HG03460 (cell line): Measurements from ENCODE around the gene CELF4.

Experiments used
- ATAC-seq: cut with Tn5 transposase; IDR thresholded peaks from one replicate; pipeline ENCODE4 v1.9.1; 2021; ENCODE audit not compliant: unreplicated experiment

Gene CELF4

GRCh38 chr18:37247497-37248161 is 318.0 kb downstream of the CELF4 start:
- no peak for ATAC-seq

GRCh38 chr18:37246779-37247340 is 318.7 kb downstream of the CELF4 start:
- ATAC-seq: no peak

- ATAC-seq: no peak
Observed at GRCh38 chr18:37244618-37245017, 321.0 kb downstream of the CELF4 start.

DNA sequence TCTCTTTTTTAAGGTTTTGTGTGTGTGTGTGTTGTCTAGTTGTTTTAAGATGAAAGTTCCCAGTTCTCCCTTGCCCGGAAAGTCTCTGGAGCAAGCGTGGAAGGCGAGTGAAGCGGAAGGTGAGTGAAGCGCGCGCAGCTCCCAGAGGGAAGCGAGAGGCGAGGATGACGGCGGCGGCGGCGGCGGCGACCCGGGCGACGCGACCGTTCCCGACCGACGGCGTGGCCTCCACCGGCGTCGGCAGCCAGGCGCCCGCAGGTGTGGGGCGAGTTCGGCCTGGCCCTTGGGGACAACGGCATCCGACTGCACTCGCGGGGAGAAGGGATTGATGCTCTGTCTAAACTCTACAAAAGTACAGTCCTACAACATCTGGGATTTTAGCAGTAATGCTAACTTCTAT is 321.9 kb downstream of the CELF4 start:
- no peak for ATAC-seq

DNA sequence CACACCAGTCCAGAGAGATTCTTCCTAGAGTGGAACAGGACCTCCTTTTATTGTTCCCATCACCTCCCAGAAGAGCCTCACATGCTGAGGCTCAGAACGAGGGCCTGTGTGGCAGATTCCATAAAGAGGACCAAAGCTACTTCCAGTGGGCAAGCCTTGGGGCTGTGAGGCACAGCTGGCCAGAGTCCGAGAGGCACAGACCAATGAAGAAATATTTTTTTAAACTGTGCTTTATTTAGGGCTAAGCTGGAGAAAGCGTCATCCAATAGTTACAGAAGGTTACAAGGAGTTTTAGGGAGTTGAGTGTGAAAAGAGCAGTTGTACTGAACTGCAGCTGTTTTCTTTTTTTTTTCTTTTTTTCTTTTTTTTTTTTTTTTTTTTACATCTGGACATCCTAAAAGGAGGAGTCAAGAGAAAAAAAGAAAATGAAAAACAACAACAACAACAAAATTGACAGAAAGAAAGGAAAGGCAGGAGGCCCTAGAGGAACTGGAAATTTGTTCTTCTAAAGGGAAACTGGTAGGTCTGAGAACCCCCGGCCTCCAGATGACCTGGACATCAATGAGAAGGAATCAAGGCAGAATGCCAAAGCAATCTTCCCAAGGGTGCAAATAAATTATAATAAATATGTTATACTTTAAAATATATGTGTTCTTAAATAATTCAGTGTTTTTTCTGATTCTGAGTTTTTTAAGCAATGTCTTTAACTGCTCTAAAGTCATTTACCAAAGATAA is 322.6 kb downstream of the CELF4 start:
- ATAC-seq: no peak

DNA sequence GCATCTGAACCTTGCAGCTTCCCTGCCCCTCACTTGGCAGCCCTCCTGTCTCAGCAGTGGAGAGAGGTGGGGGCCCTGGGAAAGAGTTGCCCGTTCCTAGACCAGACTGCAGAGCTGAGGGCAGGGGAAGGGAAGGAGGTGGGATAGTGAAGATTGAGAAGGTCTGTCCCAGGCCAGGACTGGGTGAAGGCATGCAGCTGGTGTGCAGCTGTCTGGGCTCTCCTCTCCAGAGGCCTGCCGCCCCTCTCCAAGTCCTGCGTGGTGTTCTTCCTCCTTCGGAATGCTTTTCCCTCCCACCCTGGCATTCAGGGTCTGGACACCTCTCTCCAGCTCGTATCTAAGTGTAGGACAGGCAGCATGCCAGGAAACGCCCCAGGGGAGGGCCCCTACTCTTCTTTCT is 323.5 kb downstream of the CELF4 start:
- ATAC-seq: no peak

GRCh38 chr18:37238282-37239108 is 327.1 kb downstream of the CELF4 start:
- ATAC-seq: no peak

DNA sequence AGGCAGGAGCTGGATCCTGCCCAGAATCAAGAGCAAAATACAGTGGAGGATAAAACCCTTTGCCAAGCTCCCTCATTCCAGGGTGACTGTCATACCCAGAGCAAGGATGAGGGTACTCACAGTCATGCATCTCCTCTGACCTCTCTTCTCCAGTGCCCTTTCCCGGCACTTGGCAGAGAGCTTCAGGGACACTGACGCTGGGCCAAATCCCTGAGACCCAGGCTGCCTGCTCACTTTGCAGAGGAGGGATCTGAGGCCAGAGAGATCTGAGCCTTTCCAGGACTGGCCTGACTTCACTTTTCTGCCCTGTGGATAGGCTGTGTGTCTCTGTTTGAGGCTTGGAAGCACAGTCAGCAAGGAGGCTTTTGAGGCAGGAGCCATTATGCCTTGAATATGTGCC is 330.0 kb downstream of the CELF4 start:
- ATAC-seq: no peak

DNA sequence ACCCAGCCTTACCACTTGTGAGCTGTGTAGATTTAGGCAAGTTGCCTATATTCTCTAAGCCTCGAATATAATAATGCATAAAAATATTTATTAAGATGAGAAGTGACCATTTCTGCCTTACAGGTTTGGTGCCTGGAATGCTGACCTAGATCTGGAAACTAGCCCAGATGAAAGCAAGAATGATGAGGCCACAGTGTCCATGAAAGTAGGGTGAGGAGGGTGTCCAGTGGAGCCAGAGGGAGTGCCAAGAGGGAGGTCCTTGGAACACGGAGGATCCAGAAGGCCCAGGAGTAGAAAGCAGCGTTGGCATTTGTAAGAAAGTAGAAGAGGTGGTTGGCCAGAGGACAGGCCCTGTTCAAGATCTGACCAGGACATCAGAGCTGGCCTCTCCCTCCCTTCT is 334.3 kb downstream of the CELF4 start:
- no peak for ATAC-seq

GRCh38 chr18:37230768-37231167 is 334.8 kb downstream of the CELF4 start:
- no peak for ATAC-seq

GRCh38 chr18:37225279-37225678 is 340.3 kb downstream of the CELF4 start:
- no peak for ATAC-seq

- no peak for ATAC-seq
Observed at GRCh38 chr18:37222999-37223378, 342.6 kb downstream of the CELF4 start.

DNA sequence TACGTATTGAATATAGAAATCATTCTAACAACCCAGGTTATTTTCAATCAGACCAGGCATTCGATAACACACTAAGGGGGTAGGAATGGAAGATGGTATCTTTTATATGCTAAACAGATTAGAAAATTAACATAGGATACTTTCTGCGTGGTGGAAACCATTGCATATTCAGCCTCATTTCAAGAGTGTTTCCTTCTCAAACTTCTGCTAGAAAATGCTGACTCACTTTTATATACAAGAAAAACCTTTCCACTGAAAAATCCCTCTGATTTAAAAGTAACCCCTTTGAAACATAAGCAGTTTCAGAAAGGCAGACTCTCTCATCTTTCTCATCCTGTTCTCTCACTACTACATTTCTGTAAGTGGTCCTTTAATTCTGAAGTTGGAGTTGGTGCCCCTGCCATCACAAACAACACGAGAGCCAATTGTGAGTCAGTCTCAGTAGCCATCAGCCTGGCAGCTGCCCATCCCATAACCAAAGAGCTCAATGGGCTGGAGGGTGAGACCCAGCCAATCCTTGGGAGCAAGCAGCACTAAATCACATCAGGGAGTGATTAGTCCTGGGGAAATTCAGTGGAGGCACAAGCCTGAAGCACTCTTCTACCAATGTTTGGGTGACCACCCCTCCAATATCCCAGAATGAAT is 343.1 kb downstream of the CELF4 start:
- ATAC-seq: no peak

GRCh38 chr18:37219257-37219656 is 346.3 kb downstream of the CELF4 start:
- ATAC-seq: no peak

DNA sequence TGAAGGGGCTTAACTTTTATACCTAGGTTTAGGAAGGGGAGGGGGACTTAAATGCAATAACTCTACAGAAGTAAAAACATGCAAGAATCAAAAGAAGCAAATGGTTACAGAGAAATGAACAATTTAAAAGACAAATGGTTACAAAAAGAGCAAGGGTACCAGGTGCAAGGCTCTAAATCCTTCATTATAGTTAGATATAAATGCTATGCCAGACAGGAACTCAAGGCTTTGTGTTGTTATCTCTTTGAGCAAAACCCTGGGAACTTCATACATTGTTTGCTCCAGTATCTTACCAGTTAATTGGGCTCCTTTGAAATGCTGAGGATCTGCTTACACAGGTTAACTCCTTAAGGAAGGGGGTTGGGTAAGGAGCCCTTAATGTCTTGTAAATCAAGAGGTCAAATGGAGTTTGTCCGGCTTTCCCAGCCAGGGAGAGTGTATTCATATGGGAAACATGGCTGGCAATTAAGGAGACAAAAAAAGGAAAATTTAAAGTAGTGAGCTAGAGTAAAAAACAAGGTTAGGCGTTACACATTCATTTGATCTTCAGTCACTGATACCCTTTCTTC is 347.5 kb downstream of the CELF4 start:
- ATAC-seq: no peak

- ATAC-seq: no peak
Observed at GRCh38 chr18:37210781-37211180, 354.8 kb downstream of the CELF4 start.

DNA sequence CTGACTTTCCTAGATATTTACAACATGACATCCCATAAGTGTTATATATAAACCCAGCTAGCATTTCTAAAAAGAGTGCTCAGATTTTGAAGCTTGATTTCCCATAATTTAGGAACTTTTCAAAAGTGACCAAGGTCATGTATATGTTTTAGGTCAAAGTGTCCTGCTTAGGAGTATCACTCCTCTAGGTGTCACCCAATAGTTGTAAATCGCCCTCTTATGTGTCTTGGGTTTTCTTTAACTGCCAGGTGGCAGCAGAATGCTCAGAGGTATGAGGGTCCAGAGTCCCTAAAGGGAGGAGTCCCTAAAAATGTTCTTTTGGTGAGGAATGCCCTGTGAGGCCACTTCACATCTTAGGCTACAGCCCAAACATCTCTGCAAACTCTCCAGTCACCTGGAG is 358.3 kb downstream of the CELF4 start:
- no peak for ATAC-seq

DNA sequence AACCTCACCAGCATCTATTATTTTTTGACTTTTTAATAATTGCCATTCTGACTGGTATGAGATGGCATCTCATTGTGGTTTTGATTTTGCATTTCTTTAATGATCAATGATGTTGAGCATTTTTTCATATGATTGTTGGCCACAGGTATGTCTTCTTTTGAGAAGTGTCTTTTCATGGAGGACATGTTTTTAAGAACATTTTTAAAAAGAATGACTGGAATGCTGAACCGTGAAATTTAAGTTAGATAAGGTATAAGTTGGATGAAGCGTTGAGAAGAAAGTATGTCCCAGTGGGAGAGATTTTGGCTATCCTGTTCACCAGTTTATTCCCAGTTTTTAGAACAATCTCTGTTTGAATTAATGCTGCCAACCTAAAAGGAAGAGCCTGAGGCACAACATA is 365.9 kb downstream of the CELF4 start:
- no peak for ATAC-seq
